GM23338 (cell line): ENCODE measurements around the gene FNIP2.

Experiments
- EZH2 ChIP-seq: fragments of 200-600 bp; sonication (generic); IDR thresholded peaks from one replicate; pipeline ENCODE4 v1.8.0; 2017; ENCODE audit warnings: antibody characterized with exemption, mild to moderate bottlenecking, low read depth; ENCODE audit not compliant: unreplicated experiment
- EZH2phosphoT487 ChIP-seq: fragments of 200-600 bp; sonication (generic); IDR thresholded peaks from one replicate; pipeline ENCODE4 v1.8.1; 2018; ENCODE audit warnings: antibody characterized with exemption; ENCODE audit not compliant: unreplicated experiment
- JUNB ChIP-seq: IDR thresholded peaks from one replicate; pipeline ENCODE4 v1.6.1; 2016; ENCODE audit warnings: antibody characterized with exemption; ENCODE audit not compliant: unreplicated experiment
- NANOG ChIP-seq: IDR thresholded peaks from 2 replicates; pipeline ENCODE4 v1.6.1; 2016; ENCODE audit warnings: antibody characterized with exemption, borderline replicate concordance
- POLR2AphosphoS5 ChIP-seq: IDR thresholded peaks from 2 replicates; pipeline ENCODE4 v1.6.1; 2016; ENCODE audit warnings: antibody characterized with exemption, low read depth
- REST ChIP-seq: IDR thresholded peaks from one replicate; pipeline ENCODE4 v1.6.1; 2018; ENCODE audit warnings: antibody characterized with exemption; ENCODE audit not compliant: unreplicated experiment
- STAT1 ChIP-seq: IDR thresholded peaks from one replicate; pipeline ENCODE4 v1.6.1; 2016; ENCODE audit warnings: antibody characterized with exemption; ENCODE audit not compliant: unreplicated experiment
- ZNF331 ChIP-seq: fragments of 250-450 bp; sonication (Bioruptor Pico); IDR thresholded peaks from 2 replicates; pipeline ENCODE4 v1.5.0; 2020; ENCODE audit warnings: low read depth, mild to moderate bottlenecking, moderate library complexity
- TF ChIP-seq, protein P1 (sequence below), 2 experiments: fragments of 200-600 bp in 1 of 2; sonication (generic) in 1 of 2; conservative IDR thresholded peaks; 2 replicates each; pipeline versions ENCODE4 v1.5.1 to v1.6.1; 2016 to 2017; ENCODE audit warnings: antibody characterized with exemption in 2 of 2, low read depth in 2 of 2, mild to moderate bottlenecking in 2 of 2, moderate library complexity in 1 of 2

DNA sequence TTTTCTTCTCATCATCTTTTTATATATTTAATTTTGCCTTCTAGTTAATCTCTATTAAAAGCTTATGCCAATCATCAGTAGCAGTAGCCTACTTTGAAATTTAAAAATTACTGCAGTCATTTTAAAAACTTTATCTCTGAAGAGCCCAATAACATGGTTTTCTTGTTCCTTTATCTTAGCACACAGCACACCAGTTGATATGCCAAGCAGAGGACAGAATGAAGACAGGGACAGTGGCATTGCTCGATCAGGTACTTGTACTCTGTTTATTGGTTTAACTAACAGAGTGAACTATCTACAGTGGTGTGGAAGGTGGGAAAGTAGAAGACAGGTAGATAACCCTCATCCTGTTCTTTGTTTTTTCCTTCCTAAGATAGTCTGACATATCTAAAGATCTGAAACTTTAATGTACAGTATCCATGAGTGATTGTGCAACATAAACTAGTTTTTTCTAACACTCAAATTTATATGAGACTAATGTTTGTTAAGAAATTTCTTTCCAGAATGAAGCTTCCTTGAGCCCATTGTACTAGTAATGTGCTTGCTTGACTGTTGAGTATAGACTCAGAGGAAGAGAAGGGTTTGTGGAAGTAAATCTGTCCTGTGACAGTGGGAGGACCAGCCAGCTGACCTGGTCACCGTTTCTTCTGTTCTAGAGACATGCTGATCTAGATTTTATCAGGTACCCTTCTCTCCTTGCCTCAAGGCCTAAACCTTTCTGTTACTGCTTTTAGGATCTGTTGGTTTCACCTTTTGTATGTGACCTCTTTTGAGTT is 66.6 kb downstream of the FNIP2 start:
- TF ChIP-seq, protein P1, sequence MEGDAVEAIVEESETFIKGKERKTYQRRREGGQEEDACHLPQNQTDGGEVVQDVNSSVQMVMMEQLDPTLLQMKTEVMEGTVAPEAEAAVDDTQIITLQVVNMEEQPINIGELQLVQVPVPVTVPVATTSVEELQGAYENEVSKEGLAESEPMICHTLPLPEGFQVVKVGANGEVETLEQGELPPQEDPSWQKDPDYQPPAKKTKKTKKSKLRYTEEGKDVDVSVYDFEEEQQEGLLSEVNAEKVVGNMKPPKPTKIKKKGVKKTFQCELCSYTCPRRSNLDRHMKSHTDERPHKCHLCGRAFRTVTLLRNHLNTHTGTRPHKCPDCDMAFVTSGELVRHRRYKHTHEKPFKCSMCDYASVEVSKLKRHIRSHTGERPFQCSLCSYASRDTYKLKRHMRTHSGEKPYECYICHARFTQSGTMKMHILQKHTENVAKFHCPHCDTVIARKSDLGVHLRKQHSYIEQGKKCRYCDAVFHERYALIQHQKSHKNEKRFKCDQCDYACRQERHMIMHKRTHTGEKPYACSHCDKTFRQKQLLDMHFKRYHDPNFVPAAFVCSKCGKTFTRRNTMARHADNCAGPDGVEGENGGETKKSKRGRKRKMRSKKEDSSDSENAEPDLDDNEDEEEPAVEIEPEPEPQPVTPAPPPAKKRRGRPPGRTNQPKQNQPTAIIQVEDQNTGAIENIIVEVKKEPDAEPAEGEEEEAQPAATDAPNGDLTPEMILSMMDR (conservative IDR thresholded peaks at IDR 0.05; ENCODE audit: low read depth in 2 of 2), result no peak
- TF ChIP-seq EZH2phosphoT487 (no peak), POLR2AphosphoS5 (no peak), EZH2 (no peak), ZNF331 (CRISPR knock-in tag) (no peak), STAT1 (no peak), JUNB (no peak), REST (no peak), NANOG (no peak)
